NB4 (cell line): ENCODE results near the gene GRAMD2A.

Experiments used
- CTCF ChIP-seq: IDR thresholded peaks from one replicate; pipeline ENCODE4 v1.5.1; 2012; ENCODE audit warnings: low read depth, low read length
- MAX ChIP-seq: IDR thresholded peaks from 2 replicates; pipeline ENCODE4 v1.6.1; 2011; ENCODE audit warnings: low read depth, low read length
- MYC ChIP-seq: IDR thresholded peaks from 2 replicates; pipeline ENCODE4 v1.6.1; 2011; ENCODE audit warnings: low read depth, low read length
- POLR2A ChIP-seq: IDR thresholded peaks from 2 replicates; pipeline ENCODE4 v1.6.1; 2011; ENCODE audit warnings: mild to moderate bottlenecking; ENCODE audit not compliant: insufficient read length; ENCODE audit errors: extremely low read depth

- TF ChIP-seq POLR2A (no peak), CTCF (no peak), MAX (no peak), MYC (no peak)
These were observed 8.5 kb upstream of the GRAMD2A start for GRCh38 chr15:72205896-72206676.
